SK-N-SH (cell line): Measurements from ENCODE around the gene FCHSD2.

ENCODE experiments used
- CHD2 ChIP-seq: fragments of 150-350 bp; IDR thresholded peaks from 2 replicates; pipeline ENCODE4 v1.6.1; 2018; ENCODE audit warnings: low read length; ENCODE audit not compliant: partially characterized antibody
- EP300 ChIP-seq, 2 experiments: IDR thresholded peaks; 2 replicates each; pipeline versions ENCODE4 v1.4.0 to v1.6.1; 2012; ENCODE audit warnings: borderline replicate concordance in 1 of 2, low read depth in 1 of 2, low read length in 1 of 2
- GABPA ChIP-seq: IDR thresholded peaks from 2 replicates; pipeline ENCODE4 v1.4.0; 2012; ENCODE audit warnings: low read depth, mild to moderate bottlenecking
- MXI1 ChIP-seq: IDR thresholded peaks from 2 replicates; pipeline ENCODE4 v1.6.1; 2012; ENCODE audit warnings: mild to moderate bottlenecking, low read depth, low read length, improper control_type of control experiment
- NFIC ChIP-seq: IDR thresholded peaks from 2 replicates; pipeline ENCODE4 v1.4.0; 2012; ENCODE audit warnings: borderline replicate concordance
- NRF1 ChIP-seq: IDR thresholded peaks from 2 replicates; pipeline ENCODE4 v1.6.1; 2012; ENCODE audit warnings: low read depth, mild to moderate bottlenecking, low read length
- REST ChIP-seq: IDR thresholded peaks from 2 replicates; pipeline ENCODE4 v1.6.1; 2012; ENCODE audit warnings: mild to moderate bottlenecking, low read depth, low read length, moderate library complexity
- TAF1 ChIP-seq: IDR thresholded peaks from 2 replicates; pipeline ENCODE4 v1.6.1; 2012; ENCODE audit warnings: low read depth, mild to moderate bottlenecking, low read length, moderate library complexity, borderline replicate concordance
- TEAD4 ChIP-seq: IDR thresholded peaks from 2 replicates; pipeline ENCODE4 v1.4.0; 2012; ENCODE audit warnings: mild to moderate bottlenecking, borderline replicate concordance; ENCODE audit not compliant: insufficient read depth
- USF2 ChIP-seq: fragments of 150-350 bp; IDR thresholded peaks from 2 replicates; pipeline ENCODE4 v1.6.1; 2017; ENCODE audit warnings: antibody characterized with exemption, low read length, low read depth, borderline replicate concordance
- TF ChIP-seq, protein P1 (sequence below): fragments of 200-600 bp; sonication (generic); IDR thresholded peaks from 2 replicates; pipeline ENCODE4 v1.6.1; 2017; ENCODE audit warnings: antibody characterized with exemption, mild to moderate bottlenecking, moderate library complexity
- TF ChIP-seq, protein P2 (sequence below): IDR thresholded peaks from 2 replicates; pipeline ENCODE4 v1.4.0; 2012; ENCODE audit warnings: low read depth, borderline replicate concordance

DNA sequence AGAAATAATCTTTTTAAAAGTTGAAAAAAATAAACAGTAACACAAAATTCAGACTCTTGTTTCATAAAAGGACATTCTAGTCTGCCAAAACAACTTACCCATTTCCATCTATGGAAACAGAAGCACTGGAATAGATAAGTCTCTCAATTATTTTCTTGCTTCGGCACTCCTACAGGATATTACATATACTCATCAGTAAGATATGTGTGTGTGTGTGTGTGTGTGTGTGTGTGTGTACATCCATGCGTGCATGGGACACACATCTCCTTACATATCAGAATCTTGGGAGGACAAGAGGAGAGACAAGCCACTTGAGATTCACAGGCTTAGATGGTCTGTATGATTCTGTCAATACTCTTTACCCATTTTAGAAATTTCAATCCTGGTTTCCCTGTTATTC lies 183.3 kb downstream of the FCHSD2 start:
- TF ChIP-seq, protein P1, sequence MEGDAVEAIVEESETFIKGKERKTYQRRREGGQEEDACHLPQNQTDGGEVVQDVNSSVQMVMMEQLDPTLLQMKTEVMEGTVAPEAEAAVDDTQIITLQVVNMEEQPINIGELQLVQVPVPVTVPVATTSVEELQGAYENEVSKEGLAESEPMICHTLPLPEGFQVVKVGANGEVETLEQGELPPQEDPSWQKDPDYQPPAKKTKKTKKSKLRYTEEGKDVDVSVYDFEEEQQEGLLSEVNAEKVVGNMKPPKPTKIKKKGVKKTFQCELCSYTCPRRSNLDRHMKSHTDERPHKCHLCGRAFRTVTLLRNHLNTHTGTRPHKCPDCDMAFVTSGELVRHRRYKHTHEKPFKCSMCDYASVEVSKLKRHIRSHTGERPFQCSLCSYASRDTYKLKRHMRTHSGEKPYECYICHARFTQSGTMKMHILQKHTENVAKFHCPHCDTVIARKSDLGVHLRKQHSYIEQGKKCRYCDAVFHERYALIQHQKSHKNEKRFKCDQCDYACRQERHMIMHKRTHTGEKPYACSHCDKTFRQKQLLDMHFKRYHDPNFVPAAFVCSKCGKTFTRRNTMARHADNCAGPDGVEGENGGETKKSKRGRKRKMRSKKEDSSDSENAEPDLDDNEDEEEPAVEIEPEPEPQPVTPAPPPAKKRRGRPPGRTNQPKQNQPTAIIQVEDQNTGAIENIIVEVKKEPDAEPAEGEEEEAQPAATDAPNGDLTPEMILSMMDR, result no peak
- TF ChIP-seq CHD2 (no peak), MXI1 (no peak), TEAD4 (no peak), GABPA (no peak), TAF1 (no peak), NRF1 (no peak), USF2 (no peak), NFIC (no peak), REST (no peak), EP300 (IDR thresholded peaks at IDR 0.05; ENCODE audit: borderline replicate concordance in 1 of 2, low read depth in 1 of 2, low read length in 1 of 2) (no peak)
- TF ChIP-seq, protein P2, sequence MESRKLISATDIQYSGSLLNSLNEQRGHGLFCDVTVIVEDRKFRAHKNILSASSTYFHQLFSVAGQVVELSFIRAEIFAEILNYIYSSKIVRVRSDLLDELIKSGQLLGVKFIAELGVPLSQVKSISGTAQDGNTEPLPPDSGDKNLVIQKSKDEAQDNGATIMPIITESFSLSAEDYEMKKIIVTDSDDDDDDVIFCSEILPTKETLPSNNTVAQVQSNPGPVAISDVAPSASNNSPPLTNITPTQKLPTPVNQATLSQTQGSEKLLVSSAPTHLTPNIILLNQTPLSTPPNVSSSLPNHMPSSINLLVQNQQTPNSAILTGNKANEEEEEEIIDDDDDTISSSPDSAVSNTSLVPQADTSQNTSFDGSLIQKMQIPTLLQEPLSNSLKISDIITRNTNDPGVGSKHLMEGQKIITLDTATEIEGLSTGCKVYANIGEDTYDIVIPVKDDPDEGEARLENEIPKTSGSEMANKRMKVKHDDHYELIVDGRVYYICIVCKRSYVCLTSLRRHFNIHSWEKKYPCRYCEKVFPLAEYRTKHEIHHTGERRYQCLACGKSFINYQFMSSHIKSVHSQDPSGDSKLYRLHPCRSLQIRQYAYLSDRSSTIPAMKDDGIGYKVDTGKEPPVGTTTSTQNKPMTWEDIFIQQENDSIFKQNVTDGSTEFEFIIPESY, result no peak
